Esophagus (tissue), 2 donors: ENCODE measurements around the gene PHTF2. TPM values are rescaled to one million over a fixed set of nuclear protein-coding genes. Genes with fewer than 3 reads are reported as not detected.
"Not testable (repeated sequence)": the region's sequence is repeated elsewhere in the genome, so short reads cannot be mapped to it uniquely, and the experiment has no call there.

Experiments
- H3K27ac ChIP-seq, 2 donors: one replicate each; pipeline ENCODE4 v1.5.1; 2013; ENCODE audit warnings: low read depth in 2 of 2, mild to moderate bottlenecking in 2 of 2, inconsistent platforms in 1 of 2, low read length in 1 of 2, moderate library complexity in 1 of 2
- H3K27me3 ChIP-seq, 2 donors: one replicate each; pipeline ENCODE4 v1.6.1; 2013; ENCODE audit warnings: low read length in 2 of 2, control low read depth in 1 of 2, mild to moderate bottlenecking in 1 of 2; ENCODE audit not compliant: insufficient read depth in 2 of 2, control insufficient read depth in 1 of 2
- H3K36me3 ChIP-seq, 2 donors: one replicate each; pipeline ENCODE4 v1.6.1; 2013; ENCODE audit warnings: low read length in 1 of 2; ENCODE audit not compliant: control insufficient read depth in 2 of 2, insufficient read depth in 2 of 2
- H3K4me1 ChIP-seq, 2 donors: one replicate each; pipeline ENCODE4 v1.6.1; 2013; ENCODE audit warnings: low read length in 1 of 2; ENCODE audit not compliant: control insufficient read depth in 2 of 2, insufficient read depth in 2 of 2
- H3K4me3 ChIP-seq, 2 donors: one replicate each; pipeline ENCODE4 v1.5.1; 2013; ENCODE audit warnings: low read length in 2 of 2, mild to moderate bottlenecking in 2 of 2, low read depth in 1 of 2, moderate library complexity in 1 of 2
- H3K9me3 ChIP-seq, 2 donors: one replicate each; pipeline ENCODE4 v1.6.1; 2013; ENCODE audit warnings: mild to moderate bottlenecking in 2 of 2, low read depth in 1 of 2, low read length in 1 of 2, moderate library complexity in 1 of 2; ENCODE audit not compliant: control insufficient read depth in 2 of 2, insufficient read depth in 1 of 2
- WGBS, 2 donors: extraction: QIAGEN DNeasy Blood & Tissue Kit; methylation state at CpG; one replicate each; pipeline ENCODE4 v1.1.7; 2013; 5-methylcytosine and 5-hydroxymethylcytosine counted together
- polyA plus RNA-seq, 2 donors: library from polyadenylated mRNA; stranded (reverse); fragments of 200-250 nt; gene quantifications; one replicate each; pipeline ENCODE4 v1.2.3, GENCODE V29; 2013
- donor health status: healthy with polysubstance abuse.
- donor health status: Bipolar disorder and iron deficiency.

Gene PHTF2
- polyA plus RNA-seq, 2 donors: 3.8 to 6.1 TPM

- Histone ChIP-seq H3K27ac (no peak overlapping the region), H3K4me3 (no peak overlapping the region), H3K9me3 (no peaks in the 10 kb centered on the region), H3K4me1 (no peaks in the 10 kb centered on the region), H3K27me3 (no peaks in the 10 kb centered on the region), H3K36me3 (no peaks in the 10 kb centered on the region)
- WGBS, 2 donors: 90 to 94% methylated on average over 6 of the region's 6 CpGs
These were observed 31.6 kb upstream of the PHTF2 start for GRCh38 chr7:77766801-77767605.

- WGBS, 2 donors: 90 to 91% methylated on average over 8 of the region's 8 CpGs
- Histone ChIP-seq H3K4me1 (no peaks in the 10 kb centered on the region), H3K27ac (no peak overlapping the region), H3K36me3 (peaks cover 0 to 2% of the 10 kb centered on the region in 2 donors), H3K4me3 (no peak overlapping the region), H3K27me3 (no peaks in the 10 kb centered on the region), H3K9me3 (no peaks in the 10 kb centered on the region)
These were observed 28.3 kb upstream of the PHTF2 start for GRCh38 chr7:77770316-77770715.

- Histone ChIP-seq H3K4me3 (no peak overlapping the region), H3K27ac (no peak overlapping the region), H3K36me3 (peaks cover 2% of the 10 kb centered on the region in 2 donors), H3K27me3 (no peaks in the 10 kb centered on the region), H3K9me3 (no peaks in the 10 kb centered on the region), H3K4me1 (no peaks in the 10 kb centered on the region)
These were observed 26.7 kb upstream of the PHTF2 start for GRCh38 chr7:77771901-77772300.

GRCh38 chr7:77778535-77778934 lies 20.0 kb upstream of the PHTF2 start:
- H3K4me1 ChIP-seq: no peaks in the 10 kb centered on the region
- no peak overlapping the region for H3K27ac ChIP-seq
- peaks cover 0 to 2% of the 10 kb centered on the region in 2 donors for H3K36me3 ChIP-seq
- WGBS, 2 donors: 93 to 96% methylated on average over 2 of the region's 2 CpGs
- H3K9me3 ChIP-seq: no peaks in the 10 kb centered on the region
- no peak overlapping the region for H3K4me3 ChIP-seq
- H3K27me3 ChIP-seq: no peaks in the 10 kb centered on the region

- WGBS, 2 donors: 94 to 96% methylated on average over 4 of the region's 4 CpGs
- Histone ChIP-seq H3K4me1 (no peaks in the 10 kb centered on the region), H3K36me3 (peaks cover 0 to 3% of the 10 kb centered on the region in 2 donors), H3K9me3 (no peaks in the 10 kb centered on the region), H3K4me3 (no peak overlapping the region), H3K27ac (no peak overlapping the region), H3K27me3 (no peaks in the 10 kb centered on the region)
These were observed 16.2 kb upstream of the PHTF2 start for GRCh38 chr7:77782383-77782782.

- H3K4me3 ChIP-seq: no peak overlapping the region
- no peak overlapping the region for H3K27ac ChIP-seq
- peaks cover 0 to 3% of the 10 kb centered on the region in 2 donors for H3K36me3 ChIP-seq
- H3K4me1 ChIP-seq: no peaks in the 10 kb centered on the region
- no peaks in the 10 kb centered on the region for H3K27me3 ChIP-seq
- 83 to 94% methylated on average over 1 of the region's 1 CpG for WGBS, 2 donors
- no peaks in the 10 kb centered on the region for H3K9me3 ChIP-seq
These were observed 15.5 kb upstream of the PHTF2 start for GRCh38 chr7:77783111-77783510.

- H3K27me3 ChIP-seq: no peaks in the 10 kb centered on the region
- 86 to 96% methylated on average over 3 of the region's 3 CpGs for WGBS, 2 donors
- H3K36me3 ChIP-seq: peaks cover 0 to 3% of the 10 kb centered on the region in 2 donors
- H3K4me1 ChIP-seq: no peaks in the 10 kb centered on the region
- no peak overlapping the region for H3K27ac ChIP-seq
- no peak overlapping the region for H3K4me3 ChIP-seq
- no peaks in the 10 kb centered on the region for H3K9me3 ChIP-seq
These were observed 15.0 kb upstream of the PHTF2 start for GRCh38 chr7:77783545-77783944.

- not testable (repeated sequence) for H3K4me1 ChIP-seq, H3K4me3 ChIP-seq, H3K27me3 ChIP-seq, H3K36me3 ChIP-seq, H3K27ac ChIP-seq, H3K9me3 ChIP-seq
- 92 to 97% methylated on average over 10 of the region's 10 CpGs for WGBS, 2 donors
These were observed 14.1 kb upstream of the PHTF2 start for GRCh38 chr7:77784426-77784825.

GRCh38 chr7:77786018-77786417 lies 12.6 kb upstream of the PHTF2 start:
- H3K27me3 ChIP-seq: no peaks in the 10 kb centered on the region
- 95 to 99% methylated on average over 3 of the region's 3 CpGs for WGBS, 2 donors
- no peaks in the 10 kb centered on the region for H3K4me1 ChIP-seq
- no peak overlapping the region for H3K27ac ChIP-seq
- no peaks in the 10 kb centered on the region for H3K9me3 ChIP-seq
- H3K36me3 ChIP-seq: peaks cover 0 to 3% of the 10 kb centered on the region in 2 donors
- H3K4me3 ChIP-seq: no peak overlapping the region

GRCh38 chr7:77786741-77787140 lies 11.8 kb upstream of the PHTF2 start:
- H3K9me3 ChIP-seq: no peaks in the 10 kb centered on the region
- no peaks in the 10 kb centered on the region for H3K4me1 ChIP-seq
- no peak overlapping the region for H3K4me3 ChIP-seq
- H3K27me3 ChIP-seq: no peaks in the 10 kb centered on the region
- H3K27ac ChIP-seq: no peak overlapping the region
- peaks cover 0 to 3% of the 10 kb centered on the region in 2 donors for H3K36me3 ChIP-seq
